GM18873 (cell line): ENCODE results near the gene ADAM19.
"Not testable (repeated sequence)": the region's sequence is repeated elsewhere in the genome, so short reads cannot be mapped to it uniquely, and the experiment has no call there.

Source experiments
- ATAC-seq: cut with Tn5 transposase; IDR thresholded peaks from one replicate; pipeline ENCODE4 v1.9.1; 2021; ENCODE audit warnings: mild to moderate bottlenecking, moderate library complexity, moderate number of reproducible peaks; ENCODE audit not compliant: unreplicated experiment, low FRiP score

Gene ADAM19

DNA sequence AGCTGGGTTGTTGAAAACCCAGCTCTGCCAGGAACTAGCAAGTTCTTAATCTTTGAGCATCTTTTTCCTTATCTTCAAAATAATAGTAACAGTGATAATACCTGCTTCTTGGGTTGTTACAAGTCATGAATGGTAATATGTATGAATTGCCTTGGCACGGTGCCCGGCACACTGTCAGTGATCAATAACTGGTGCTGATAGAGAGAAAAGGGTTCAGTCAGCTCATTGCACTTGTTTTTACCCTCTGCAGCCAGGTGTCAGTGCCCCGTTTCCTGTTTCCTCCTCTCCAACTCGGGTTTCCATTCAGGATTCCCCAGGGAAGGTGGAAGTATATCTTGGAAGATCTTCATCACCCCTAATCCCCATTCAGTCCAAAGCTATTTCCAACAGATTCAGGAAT, 131.4 kb downstream of the ADAM19 start:
- ATAC-seq: no peak

DNA sequence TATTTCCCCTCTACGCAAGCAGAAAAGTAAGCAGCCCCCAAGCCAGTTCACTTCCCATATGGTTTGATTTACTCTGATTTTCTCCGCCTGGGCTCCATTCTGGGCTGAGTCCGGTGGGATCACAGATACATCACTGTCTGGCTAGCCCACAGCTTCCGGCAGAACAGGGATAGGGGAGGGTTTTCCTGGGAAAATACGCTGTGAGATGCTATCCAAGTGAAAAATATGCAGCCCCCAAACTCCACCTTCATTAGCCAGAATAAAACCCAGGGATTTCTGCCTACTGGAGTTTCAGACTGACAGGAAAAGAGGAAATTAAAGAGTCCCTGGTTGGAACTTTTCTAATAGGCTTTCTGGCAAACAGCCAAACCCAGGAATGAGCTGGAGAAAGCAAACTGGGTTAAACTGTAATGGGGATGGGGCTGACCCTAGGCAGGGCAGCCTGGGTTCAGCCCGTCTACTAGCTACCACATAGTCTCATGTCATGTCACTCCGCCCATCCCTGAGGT, 132.5 kb downstream of the ADAM19 start:
- no peak for ATAC-seq

DNA sequence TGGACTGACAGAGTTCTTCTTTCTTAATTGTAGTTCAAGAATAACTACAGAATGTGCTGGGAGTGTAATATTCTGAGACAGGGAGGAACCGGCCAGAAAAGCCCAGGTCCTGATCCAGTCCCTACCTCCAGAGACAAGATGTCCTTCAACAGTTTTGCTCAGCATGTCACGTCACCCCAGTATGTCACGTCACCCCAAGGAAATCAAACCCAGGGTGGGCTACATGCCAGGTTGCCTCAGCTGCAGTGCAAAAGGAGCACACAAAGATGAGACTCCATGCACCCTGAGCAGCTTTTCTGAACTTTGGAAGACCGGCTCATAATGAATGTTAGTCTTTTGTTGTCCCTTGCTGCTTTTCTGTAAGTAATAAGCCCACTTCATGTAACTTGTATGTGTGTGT, 141.5 kb downstream of the ADAM19 start:
- no peak for ATAC-seq

DNA sequence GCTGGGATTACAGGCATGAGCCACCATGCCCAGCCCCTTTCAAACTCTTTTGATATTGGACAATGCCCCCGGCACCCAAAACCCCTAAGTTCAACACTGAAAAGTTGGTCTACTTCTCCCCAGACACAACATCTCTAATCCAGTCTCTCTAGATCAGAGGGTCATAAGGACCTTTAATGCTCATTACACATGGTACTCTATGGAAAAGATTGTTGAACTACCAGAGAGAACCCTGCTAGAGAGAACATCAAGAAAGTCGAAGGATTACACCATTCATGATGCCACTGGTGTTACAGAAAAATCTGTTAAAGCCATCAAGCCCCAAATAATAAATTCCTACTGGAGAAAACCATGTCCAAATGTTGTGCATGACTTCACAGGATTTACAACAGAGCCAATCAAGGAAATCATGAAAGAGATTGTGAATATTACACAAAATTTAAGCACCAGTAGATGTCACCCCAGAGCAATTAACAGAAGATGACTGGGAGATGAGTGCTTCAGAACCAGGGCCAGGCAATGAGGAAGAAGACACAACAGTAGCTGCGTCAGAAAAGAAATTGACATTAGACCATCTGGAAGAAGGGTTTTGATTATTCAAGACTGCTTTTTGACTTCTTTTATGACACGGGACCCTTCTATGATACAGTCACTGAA, 143.9 kb downstream of the ADAM19 start:
- no peak for ATAC-seq

DNA sequence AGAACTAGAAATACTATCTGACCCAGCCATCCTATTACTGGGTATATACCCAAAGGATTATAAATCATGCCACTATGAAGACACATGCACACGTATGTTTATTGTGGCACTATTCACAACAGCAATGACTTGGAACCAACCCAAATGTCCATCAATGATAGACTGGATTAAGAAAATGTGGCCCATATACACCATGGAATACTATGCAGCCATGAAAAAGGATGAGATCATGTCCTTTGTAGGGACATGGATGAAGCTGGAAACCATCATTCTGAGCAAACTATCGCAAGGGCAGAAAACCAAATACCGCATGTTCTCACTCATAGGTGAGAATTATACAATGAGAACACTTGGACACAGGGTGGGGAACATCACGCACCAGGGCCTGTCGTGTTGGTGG, 145.7 kb downstream of the ADAM19 start:
- ATAC-seq: not testable (repeated sequence)
